Nephron (organoid): ENCODE data around the gene SCLY.
A peak's percentile ranks its signal among the peaks of the same experiment; 100 is the strongest.

Experiments
- H3K27ac Mint-ChIP-seq, 3 experiments: 2 replicates each; pipeline ENCODE4 v1.8.0; 2020; ENCODE audit warnings: mixed read lengths in 3 of 3, mild to moderate bottlenecking in 2 of 3, moderate library complexity in 1 of 3
- H3K27me3 Mint-ChIP-seq: 2 replicates; pipeline ENCODE4 v1.8.0; 2021; ENCODE audit warnings: low read depth, mild to moderate bottlenecking, moderate library complexity, mixed read lengths
- H3K36me3 Mint-ChIP-seq: 2 replicates; pipeline ENCODE4 v1.8.0; 2020; ENCODE audit warnings: low read depth, mixed read lengths
- H3K4me1 Mint-ChIP-seq: 2 replicates; pipeline ENCODE4 v1.8.0; 2020; ENCODE audit warnings: mixed read lengths
- H3K4me3 Mint-ChIP-seq, 3 experiments: 2 replicates each; pipeline ENCODE4 v1.8.0; 2020; ENCODE audit warnings: mild to moderate bottlenecking in 3 of 3, mixed read lengths in 3 of 3, moderate library complexity in 2 of 3
- H3K9me3 Mint-ChIP-seq: 2 replicates; pipeline ENCODE4 v1.8.0; 2020; ENCODE audit warnings: mixed read lengths
- TF ChIP-seq, protein P1 (sequence below), 3 experiments: fragments of 200-600 bp; sonication (generic); IDR thresholded peaks; one replicate each; pipeline ENCODE4 v1.5.0; 2021; ENCODE audit warnings: antibody characterized with exemption in 3 of 3; ENCODE audit not compliant: unreplicated experiment in 3 of 3

SCLY gene

DNA sequence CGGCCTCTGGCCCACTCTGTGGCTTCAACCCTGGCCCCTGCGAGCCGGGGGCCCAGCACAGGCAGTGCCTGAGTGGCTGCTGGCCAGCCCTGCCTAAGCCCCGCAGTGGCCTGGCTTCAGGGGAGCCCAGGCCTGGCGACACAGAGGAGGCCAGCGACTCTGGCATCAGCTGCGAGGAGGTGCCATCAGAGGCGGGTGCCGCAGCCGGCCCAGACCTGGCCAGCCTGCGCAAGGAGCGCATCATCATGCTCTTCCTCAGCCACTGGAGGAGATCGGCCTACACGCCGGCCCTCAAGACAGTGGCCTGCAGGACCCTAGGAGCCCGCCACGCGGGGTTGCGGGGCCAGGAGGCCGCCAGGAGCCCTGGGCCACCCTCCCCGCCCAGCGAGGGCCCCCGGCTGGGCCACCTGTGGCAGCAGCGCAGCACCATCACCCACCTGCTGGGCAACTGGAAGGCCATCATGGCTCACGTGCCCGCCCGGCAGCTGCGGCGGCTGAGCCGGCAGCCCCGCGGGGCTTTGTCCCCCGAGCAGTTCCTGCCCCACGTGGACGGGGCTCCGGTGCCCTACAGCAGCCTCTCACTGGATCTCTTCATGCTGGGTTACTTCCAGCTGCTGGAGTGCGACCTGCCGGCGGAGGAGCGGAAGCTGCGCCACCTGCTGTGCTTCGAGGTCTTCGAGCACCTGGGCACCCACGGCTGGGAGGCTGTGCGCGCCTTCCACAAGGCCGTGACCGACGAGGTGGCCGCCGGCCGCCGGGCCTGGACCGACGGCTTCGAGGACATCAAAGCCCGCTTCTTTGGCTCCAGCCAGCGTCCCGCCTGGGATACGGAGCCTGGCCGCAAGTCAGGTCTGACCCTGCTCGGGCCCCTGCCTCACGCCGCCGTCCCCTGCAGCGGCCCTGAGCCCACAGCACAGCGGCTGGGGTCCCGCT, 70.2 kb downstream of the SCLY start:
- Mint-ChIP-seq H3K4me3 (no peak overlapping the region), H3K36me3 (no peaks in the 10 kb centered on the region), H3K9me3 (no peaks in the 10 kb centered on the region), H3K27me3 (no peaks in the 10 kb centered on the region), H3K4me1 (peaks cover 11% of the 10 kb centered on the region), H3K27ac (no peak overlapping the region)
- TF ChIP-seq, protein P1, sequence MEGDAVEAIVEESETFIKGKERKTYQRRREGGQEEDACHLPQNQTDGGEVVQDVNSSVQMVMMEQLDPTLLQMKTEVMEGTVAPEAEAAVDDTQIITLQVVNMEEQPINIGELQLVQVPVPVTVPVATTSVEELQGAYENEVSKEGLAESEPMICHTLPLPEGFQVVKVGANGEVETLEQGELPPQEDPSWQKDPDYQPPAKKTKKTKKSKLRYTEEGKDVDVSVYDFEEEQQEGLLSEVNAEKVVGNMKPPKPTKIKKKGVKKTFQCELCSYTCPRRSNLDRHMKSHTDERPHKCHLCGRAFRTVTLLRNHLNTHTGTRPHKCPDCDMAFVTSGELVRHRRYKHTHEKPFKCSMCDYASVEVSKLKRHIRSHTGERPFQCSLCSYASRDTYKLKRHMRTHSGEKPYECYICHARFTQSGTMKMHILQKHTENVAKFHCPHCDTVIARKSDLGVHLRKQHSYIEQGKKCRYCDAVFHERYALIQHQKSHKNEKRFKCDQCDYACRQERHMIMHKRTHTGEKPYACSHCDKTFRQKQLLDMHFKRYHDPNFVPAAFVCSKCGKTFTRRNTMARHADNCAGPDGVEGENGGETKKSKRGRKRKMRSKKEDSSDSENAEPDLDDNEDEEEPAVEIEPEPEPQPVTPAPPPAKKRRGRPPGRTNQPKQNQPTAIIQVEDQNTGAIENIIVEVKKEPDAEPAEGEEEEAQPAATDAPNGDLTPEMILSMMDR (IDR thresholded peaks at IDR 0.05; ENCODE audit: unreplicated experiment in 3 of 3) = no peak

DNA sequence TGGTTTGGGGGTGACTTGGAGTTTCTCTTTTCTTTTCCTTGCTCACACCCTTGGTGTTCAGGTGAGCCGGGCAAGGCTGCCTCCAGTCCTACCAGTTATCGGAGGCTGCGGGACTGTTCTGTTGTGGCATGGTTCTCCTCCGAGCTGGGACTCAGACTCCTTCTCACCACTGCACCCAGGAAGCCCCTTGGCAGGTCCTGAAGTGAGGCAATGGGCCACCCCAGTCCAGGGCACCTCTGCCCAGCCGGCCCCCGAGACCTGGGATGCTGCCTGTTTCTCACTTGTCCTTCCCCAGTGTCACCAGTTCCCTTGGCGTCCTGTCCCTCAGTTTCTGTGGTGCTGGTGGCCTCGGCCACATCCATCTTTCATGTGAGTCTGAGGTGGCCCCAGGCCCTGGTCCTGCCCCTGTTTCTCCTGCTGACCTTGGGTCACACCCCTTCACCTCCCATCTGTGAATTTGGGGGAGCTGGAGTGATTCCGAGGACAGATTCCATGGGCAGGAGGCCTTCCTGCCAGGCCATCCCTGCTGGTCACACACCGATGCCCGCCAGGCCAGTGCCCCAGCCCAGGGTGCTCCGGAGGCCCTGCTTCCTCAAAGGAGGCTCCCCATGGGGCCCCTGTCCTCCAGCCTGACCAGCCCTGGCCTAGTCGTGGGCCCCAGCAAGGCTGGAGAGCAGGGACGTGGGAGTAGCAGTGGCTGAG, 71.1 kb downstream of the SCLY start:
- no peaks in the 10 kb centered on the region for H3K27me3 Mint-ChIP-seq
- no peaks in the 10 kb centered on the region for H3K9me3 Mint-ChIP-seq
- no peaks in the 10 kb centered on the region for H3K36me3 Mint-ChIP-seq
- no peak overlapping the region for H3K27ac Mint-ChIP-seq
- TF ChIP-seq, protein P1 (IDR thresholded peaks at IDR 0.05; ENCODE audit: unreplicated experiment in 3 of 3) = no peak
- H3K4me1 Mint-ChIP-seq = peaks cover 20% of the 10 kb centered on the region
- no peak overlapping the region for H3K4me3 Mint-ChIP-seq

DNA sequence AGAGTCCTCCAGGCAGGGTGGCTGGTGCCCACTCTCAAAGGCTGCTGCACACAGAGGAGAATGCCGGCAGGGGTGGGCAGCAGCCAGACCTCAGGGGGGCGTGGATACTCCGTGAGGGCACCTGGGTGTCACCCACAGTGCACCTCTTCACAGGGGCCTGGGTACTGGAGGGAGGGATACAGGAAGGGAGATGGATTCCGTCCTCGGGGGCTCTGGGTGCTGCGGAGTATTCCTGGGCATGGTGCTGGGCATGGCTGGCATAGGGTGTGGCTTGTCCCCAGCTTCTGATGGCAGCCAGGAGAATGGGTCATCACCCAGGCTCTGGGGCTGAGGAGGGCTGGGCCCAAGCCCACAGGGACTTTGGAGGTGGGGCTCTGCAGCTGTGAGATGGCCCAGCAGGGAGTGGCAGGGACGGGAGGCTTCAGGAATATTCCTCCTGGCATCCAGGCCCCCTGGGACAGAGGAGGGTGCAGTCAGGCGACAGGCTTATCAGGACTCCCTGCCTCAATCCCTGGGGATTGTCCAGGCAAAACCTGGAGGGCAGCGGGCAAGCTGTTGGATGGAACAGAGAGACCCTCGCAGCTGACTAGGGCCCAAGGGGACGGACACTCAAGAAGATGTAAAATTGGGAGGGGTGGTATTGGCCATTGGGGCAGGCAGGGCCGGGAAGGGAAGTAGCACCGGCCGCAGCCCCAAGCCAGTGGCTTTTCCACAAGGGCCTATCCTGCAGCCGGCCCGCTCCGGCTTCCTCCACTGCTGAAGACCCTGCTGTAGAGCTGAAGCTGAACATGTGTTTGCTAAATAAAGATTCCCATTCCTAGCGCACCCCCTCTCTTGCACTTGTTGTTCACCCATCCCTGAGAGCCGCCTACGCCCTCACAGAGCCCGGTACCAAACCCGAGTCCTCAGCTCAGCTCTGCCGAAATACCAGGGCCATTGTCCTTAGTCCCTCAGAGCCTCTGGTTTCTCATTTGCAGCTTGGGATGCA, 72.0 kb downstream of the SCLY start:
- TF ChIP-seq, protein P1 (IDR thresholded peaks at IDR 0.05; ENCODE audit: unreplicated experiment in 3 of 3) = no peak
- Mint-ChIP-seq H3K36me3 (no peaks in the 10 kb centered on the region), H3K27ac (peak overlapping the region in 1 of 3 experiments; percentile 24), H3K4me3 (no peak overlapping the region), H3K4me1 (peaks cover 22% of the 10 kb centered on the region), H3K9me3 (no peaks in the 10 kb centered on the region), H3K27me3 (no peaks in the 10 kb centered on the region)

DNA sequence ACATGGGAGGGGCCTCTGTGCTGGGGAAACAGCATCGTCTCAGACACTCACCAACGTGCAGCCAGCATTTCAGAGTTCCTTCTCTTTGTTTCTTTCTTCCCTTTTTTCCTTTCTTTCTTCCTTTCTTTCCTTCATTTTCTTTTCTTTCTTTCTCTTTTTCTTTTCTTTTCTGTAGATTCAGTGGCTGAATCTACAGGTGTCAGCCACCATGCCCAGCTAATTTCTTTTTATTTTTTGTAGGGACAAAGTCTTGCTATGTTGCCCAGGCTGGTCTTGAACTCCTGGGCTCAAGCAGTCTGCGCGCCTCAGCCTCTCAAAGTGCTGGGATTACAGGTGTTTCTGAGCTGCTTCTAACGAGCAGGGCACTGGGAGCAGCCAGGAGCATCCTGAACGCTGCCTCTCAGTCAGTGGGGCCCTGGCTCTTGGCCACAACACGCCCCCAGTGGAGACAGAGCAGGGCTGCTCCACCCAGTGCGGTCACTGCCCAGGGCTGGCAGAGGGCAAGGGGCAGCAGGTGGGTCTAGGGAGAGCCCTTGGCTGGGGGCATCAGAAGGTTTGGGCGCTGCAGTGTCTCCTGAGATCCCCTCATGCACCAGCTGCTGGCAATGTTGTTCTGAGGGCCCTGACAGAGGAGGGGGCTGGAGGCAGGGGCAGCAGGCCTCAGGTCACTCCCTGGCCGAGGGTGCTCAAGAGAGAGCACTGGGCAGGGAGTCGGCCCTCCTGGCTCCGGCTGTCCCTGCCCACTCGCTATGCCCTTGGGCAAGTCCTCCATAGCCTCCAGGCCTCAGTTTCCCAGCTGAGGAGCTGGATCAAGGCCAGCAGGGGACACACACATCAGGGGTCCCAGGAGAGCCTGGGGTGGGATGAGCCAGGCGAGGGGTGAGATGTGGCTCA, 72.9 kb downstream of the SCLY start:
- Mint-ChIP-seq H3K27ac (peak overlapping the region in 1 of 3 experiments; percentile 24), H3K36me3 (no peaks in the 10 kb centered on the region), H3K27me3 (no peaks in the 10 kb centered on the region), H3K4me3 (no peak overlapping the region), H3K4me1 (peaks cover 28% of the 10 kb centered on the region), H3K9me3 (no peaks in the 10 kb centered on the region)
- TF ChIP-seq, protein P1 (IDR thresholded peaks at IDR 0.05; ENCODE audit: unreplicated experiment in 3 of 3) = no peak

DNA sequence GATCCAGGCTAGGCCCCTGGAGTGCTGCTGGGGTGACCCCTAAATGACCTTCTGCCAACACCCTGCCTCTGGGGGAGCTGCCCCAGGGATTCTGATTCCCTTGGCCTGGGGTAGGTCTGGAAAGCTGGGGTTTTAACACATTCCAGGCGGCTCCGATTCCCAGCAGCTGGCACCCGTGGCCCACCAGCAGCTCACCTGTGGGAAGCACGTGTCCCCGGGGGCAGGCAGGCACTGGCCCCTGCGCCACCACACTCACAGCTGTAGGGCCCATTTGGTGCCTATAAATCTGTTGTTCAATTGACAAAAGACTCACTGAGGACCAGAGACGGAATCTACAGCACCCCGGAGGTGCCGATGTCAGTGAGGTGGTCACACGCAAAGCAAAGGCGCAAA, 73.6 kb downstream of the SCLY start:
- Mint-ChIP-seq H3K27ac (no peak overlapping the region), H3K9me3 (no peaks in the 10 kb centered on the region), H3K4me1 (peaks cover 28% of the 10 kb centered on the region), H3K27me3 (no peaks in the 10 kb centered on the region), H3K4me3 (no peak overlapping the region), H3K36me3 (no peaks in the 10 kb centered on the region)
- TF ChIP-seq, protein P1 (IDR thresholded peaks at IDR 0.05; ENCODE audit: unreplicated experiment in 3 of 3) = no peak
